D721Med (cell line): ENCODE data around the gene CTNNBL1.

ENCODE experiments used
- DNase-seq: peaks from one replicate; pipeline ENCODE4 v3.0.0; 2011; ENCODE audit warnings: low spot score; ENCODE audit not compliant: insufficient read length
- FAIRE-seq: peaks from 2 replicates; lab custom pipeline; 2011; peaks lifted over from hg19 to GRCh38; lab: Jason Lieb, UNC
- TF ChIP-seq, protein P1 (sequence below): IDR thresholded peaks from 2 replicates; pipeline ENCODE4 v1.5.1; 2012; ENCODE audit warnings: mild to moderate bottlenecking, control low read depth; ENCODE audit not compliant: insufficient read depth; ENCODE audit errors: missing control alignments

CTNNBL1 gene

DNA sequence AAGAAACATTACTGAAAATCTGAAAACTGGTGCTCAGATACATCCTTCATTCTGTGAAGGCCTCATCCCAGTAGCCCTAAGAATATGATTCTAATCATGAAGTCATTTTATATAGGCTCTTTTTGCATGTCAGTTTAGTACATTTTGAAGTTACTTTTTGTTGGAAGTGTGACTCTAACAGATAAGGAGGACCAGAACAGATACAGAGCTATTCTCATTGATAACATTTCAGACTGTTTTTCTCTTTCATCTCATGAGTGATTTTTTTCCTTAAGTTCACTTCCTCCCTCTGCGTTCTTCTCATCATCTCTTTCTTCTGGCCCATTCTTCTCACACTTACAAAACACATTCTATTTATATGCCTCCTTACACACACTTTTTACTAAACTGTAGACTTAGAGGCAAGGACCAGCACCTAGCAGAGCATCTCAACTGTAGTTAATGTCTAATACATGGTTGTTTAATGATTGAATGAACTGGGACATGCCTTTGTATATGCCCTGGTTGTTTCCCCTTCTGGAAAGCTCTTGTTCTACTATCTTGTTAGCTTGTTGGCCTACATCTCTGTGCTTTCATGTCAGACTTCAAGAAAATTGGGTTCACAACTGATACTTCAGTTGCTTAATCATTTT lies 8.7 kb downstream of the CTNNBL1 start:
- TF ChIP-seq, protein P1, sequence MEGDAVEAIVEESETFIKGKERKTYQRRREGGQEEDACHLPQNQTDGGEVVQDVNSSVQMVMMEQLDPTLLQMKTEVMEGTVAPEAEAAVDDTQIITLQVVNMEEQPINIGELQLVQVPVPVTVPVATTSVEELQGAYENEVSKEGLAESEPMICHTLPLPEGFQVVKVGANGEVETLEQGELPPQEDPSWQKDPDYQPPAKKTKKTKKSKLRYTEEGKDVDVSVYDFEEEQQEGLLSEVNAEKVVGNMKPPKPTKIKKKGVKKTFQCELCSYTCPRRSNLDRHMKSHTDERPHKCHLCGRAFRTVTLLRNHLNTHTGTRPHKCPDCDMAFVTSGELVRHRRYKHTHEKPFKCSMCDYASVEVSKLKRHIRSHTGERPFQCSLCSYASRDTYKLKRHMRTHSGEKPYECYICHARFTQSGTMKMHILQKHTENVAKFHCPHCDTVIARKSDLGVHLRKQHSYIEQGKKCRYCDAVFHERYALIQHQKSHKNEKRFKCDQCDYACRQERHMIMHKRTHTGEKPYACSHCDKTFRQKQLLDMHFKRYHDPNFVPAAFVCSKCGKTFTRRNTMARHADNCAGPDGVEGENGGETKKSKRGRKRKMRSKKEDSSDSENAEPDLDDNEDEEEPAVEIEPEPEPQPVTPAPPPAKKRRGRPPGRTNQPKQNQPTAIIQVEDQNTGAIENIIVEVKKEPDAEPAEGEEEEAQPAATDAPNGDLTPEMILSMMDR: no peak
- no peak for DNase-seq
- FAIRE-seq: no peak

DNA sequence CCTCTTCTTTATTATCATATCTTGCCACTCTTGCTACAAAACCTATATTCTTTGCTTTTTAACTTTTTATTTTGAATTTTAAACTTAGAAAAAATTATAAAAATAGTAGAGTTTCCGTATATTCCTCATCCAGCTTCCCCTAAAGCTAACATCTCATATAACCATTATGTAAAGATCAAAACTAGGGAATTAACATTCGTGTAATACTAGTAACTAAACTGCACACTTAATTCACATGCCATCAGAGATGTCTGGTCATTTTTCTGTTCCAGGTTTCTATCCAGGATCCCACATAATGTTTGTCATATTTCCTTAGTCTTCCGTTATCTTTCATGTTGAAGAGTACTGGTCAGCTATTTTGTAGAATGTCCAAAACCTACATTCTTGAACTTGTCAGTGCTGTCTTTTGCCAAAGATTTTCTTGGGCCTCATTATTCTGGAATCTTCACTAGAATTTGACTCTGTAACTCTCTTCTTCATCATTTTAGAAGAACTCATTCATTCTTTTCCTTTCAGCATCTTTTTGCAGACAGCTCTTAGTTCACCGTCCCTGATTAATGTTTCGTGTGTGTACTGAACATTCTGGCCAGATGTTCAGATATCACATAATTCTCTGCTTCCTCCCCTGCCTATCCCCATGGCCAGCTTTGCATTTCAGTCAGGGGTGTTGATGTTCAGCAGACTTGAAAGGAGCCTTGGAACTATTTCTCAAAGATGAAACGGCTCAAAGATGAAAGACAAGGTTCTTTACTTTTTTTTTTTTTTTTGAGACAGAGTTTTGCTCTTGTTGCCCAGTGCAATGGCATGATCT lies 9.4 kb downstream of the CTNNBL1 start:
- no peak for DNase-seq
- TF ChIP-seq, protein P1: no peak
- no peak for FAIRE-seq

DNA sequence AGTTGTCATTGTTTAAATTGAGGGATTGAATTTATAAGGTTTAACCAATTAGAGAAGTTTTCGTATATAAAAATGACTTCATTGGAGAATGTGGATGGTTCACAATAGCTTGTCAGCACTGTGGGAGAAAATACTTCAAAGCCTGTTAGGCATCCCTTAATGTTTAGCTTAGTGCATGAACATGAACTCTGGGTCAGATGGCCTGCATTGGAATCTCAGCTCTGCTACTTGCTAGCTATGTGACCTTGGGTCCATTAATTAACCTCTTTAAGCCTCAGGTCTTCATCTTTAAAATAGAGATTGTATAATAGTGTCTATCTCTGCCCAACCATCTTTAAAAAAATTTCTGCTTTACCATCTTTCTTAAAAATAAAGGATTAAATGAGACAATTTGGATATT lies 11.1 kb downstream of the CTNNBL1 start:
- DNase-seq (no peak), FAIRE-seq (no peak)
- TF ChIP-seq, protein P1: no peak

DNA sequence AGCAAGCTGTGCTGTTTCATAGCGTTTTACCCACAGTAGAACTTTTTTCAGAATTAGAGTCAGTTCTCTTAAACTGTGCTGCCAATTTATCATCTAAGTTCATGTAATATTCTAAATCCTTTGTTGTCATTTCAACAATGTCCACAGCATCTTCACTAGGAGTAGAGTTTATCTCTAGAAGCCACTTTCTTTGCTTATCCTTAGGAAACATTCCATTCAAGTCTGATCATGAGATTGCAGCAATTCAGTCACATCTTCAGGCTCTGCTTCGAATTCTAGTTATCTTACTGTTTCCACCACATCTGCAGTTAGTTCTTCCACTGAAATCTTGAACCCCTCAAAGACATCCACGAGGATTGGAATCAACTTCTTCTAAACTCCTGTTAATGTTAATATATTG lies 12.5 kb downstream of the CTNNBL1 start:
- TF ChIP-seq, protein P1: no peak
- DNase-seq (no peak), FAIRE-seq (no peak)

DNA sequence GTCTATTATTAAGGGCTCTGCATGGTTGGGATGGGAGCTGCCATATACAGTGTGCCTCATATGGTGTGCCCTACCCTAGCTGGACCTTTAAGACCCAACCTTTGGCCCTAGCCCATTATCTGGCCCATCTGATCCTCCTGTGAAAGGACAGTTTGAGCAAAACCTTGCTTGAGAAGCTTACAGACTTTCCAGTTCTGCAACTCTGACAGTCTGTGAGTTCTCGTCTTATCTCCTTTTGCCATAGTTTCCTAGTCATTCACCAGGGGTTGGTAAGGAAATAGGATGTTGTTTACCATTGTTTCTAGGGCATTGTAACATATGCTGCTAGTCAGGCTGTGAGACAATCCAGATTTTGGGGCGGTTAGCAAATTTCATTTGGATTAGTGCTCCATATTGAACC lies 17.2 kb downstream of the CTNNBL1 start:
- FAIRE-seq (no peak), DNase-seq (no peak)
- TF ChIP-seq, protein P1: no peak

DNA sequence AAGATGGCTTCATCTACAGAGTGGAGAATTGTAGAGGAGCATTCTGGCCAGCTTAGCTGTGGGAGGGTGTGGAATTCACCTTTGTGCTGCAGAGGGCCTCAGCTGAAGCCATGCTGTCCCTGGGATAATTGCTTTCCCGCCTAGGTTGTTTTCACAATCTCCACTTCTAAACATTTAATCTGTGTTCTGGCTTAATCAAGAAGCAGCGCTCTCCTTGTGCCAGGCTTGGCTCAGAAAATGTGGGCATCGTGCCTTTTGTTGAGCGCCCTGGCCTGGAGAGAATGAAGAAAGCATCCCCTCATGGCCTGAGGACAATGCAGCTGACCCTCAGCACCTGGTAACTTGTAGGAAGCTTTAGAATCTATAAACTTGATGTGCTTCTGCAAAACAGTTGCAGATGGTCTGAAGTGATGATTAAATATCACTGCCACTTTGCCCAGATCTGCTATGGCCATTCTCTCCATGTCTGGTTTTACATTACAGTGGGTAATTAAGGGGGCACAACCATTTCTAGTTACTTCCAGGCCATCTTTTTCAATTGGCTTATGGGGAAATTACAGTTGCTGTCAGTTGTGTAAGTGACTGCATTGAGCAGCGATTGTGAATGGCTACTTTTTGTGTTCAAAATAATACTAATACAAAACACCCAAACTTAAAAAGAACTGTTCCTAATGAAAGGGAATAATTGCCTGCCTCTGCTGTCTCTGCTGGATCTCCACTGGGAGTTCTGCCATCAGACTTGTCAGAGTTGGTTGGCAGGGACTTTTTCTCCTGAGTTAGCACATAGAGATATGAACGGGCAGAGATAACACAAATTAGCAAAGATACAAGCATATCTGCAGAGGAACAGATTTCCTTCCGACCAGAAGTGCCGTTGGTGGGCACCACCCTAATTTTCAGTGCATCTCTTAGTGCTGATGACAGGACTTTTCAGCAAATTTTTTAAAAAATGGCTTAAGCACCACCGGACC lies 18.4 kb downstream of the CTNNBL1 start:
- DNase-seq: no peak
- TF ChIP-seq, protein P1: no peak
- FAIRE-seq: no peak
